Natural killer cell (primary cell): ENCODE measurements around the gene NKAIN4. TPM values are rescaled to one million over a fixed set of nuclear protein-coding genes. Genes with fewer than 3 reads are reported as not detected.

Experiments
- ATAC-seq, 3 donors: fragments of 150-1000 bp in 2 of 3; fragments of 200-7000 bp in 1 of 3; cut with Tn5 transposase; 1 replicate in 1 of 3; 2 replicates in 2 of 3; pipeline ENCODE4 v1.10.0; 2021; ENCODE audit warnings: mild to moderate bottlenecking in 2 of 3, moderate library complexity in 2 of 3
- DNase-seq, 2 donors: peaks; one replicate each; pipeline versions ENCODE4 v3.0.0 to v3.0.0-alpha.2; 2013 to 2021; ENCODE audit warnings: mixed read lengths in 1 of 2
- H3K27ac ChIP-seq: one replicate; pipeline ENCODE4 v1.5.1; 2013; ENCODE audit warnings: mild to moderate bottlenecking, low read length
- H3K27me3 ChIP-seq: one replicate; pipeline ENCODE4 v1.6.1; 2013; ENCODE audit warnings: low read length; ENCODE audit not compliant: control insufficient read depth, insufficient read depth
- H3K36me3 ChIP-seq: one replicate; pipeline ENCODE4 v1.6.1; 2013; ENCODE audit warnings: low read length; ENCODE audit not compliant: control insufficient read depth, insufficient read depth
- H3K4me1 ChIP-seq: one replicate; pipeline ENCODE4 v1.6.1; 2013; ENCODE audit warnings: low read length; ENCODE audit not compliant: control insufficient read depth, insufficient read depth
- H3K4me3 ChIP-seq: one replicate; pipeline ENCODE4 v1.5.1; 2013; ENCODE audit warnings: low read length
- H3K9me3 ChIP-seq: one replicate; pipeline ENCODE4 v1.6.1; 2013; ENCODE audit warnings: low read length; ENCODE audit not compliant: control insufficient read depth, insufficient read depth
- H3K27ac Mint-ChIP-seq, 2 donors: one replicate each; pipeline ENCODE4 v1.8.0; 2022; ENCODE audit warnings: mild to moderate bottlenecking in 2 of 2, mixed read lengths in 2 of 2, moderate library complexity in 1 of 2
- H3K27me3 Mint-ChIP-seq, 2 donors: one replicate each; pipeline ENCODE4 v1.8.0; 2022; ENCODE audit warnings: low read depth in 2 of 2, mixed read lengths in 2 of 2
- H3K36me3 Mint-ChIP-seq: one replicate; pipeline ENCODE4 v1.8.0; 2022; ENCODE audit warnings: mixed read lengths
- H3K4me1 Mint-ChIP-seq, 2 donors: one replicate each; pipeline ENCODE4 v1.8.0; 2022; ENCODE audit warnings: mixed read lengths in 2 of 2
- H3K4me3 Mint-ChIP-seq: one replicate; pipeline ENCODE4 v1.8.0; 2022; ENCODE audit warnings: mild to moderate bottlenecking, moderate library complexity, mixed read lengths
- H3K9me3 Mint-ChIP-seq, 2 donors: one replicate each; pipeline ENCODE4 v1.8.0; 2022; ENCODE audit warnings: mixed read lengths in 2 of 2
- CTCF ChIP-seq: fragments of 200-600 bp; IDR thresholded peaks from one replicate; pipeline ENCODE4 v1.8.0; 2022; ENCODE audit warnings: antibody characterized with exemption
- WGBS: methylation state at CpG from one replicate; pipeline ENCODE4 v1.1.7; 2013; ENCODE audit warnings: missing lambda C conversion rate; ENCODE audit not compliant: insufficient coverage; 5-methylcytosine and 5-hydroxymethylcytosine counted together
- intact Hi-C: fragments of 100-400 bp; cut with micrococcal nuclease; formaldehyde crosslinking; loops from one replicate; pipeline ENCODE4 v1.14.2; 2022
- total RNA-seq, 4 donors: library from RNA; stranded (reverse); fragments of 120-200 nt in 1 of 4; gene quantifications; one replicate each; pipeline versions ENCODE4 v1.2.3 to v1.2.4, GENCODE V29; 2013 to 2022

The NKAIN4 gene
- total RNA-seq, 3 donors from 2014 or later (not counting 1 experiment from before 2014, with no cell fraction given) = not detected

- no peak for DNase-seq
- Histone ChIP-seq H3K27me3 (no peaks in the 10 kb centered on the region), H3K9me3 (no peaks in the 10 kb centered on the region), H3K36me3 (peaks cover 19% of the 10 kb centered on the region), H3K4me1 (no peaks in the 10 kb centered on the region), H3K27ac (no peak overlapping the region), H3K4me3 (no peak overlapping the region)
- no peak for TF ChIP-seq CTCF
- peaks cover 11% of the 10 kb centered on the region for H3K36me3 Mint-ChIP-seq
- WGBS = 94% methylated on average over 21 of the region's 21 CpGs
- no peak for ATAC-seq
- no peaks in the 10 kb centered on the region for H3K27me3 Mint-ChIP-seq
- intact Hi-C loops = no loop called here
- H3K27ac Mint-ChIP-seq = no peak overlapping the region
- peaks cover 0 to 8% of the 10 kb centered on the region in 2 donors for H3K4me1 Mint-ChIP-seq
- H3K4me3 Mint-ChIP-seq = no peak overlapping the region
- H3K9me3 Mint-ChIP-seq = no peaks in the 10 kb centered on the region
Observed at GRCh38 chr20:63192721-63193120, 61.5 kb downstream of the NKAIN4 start.

DNA sequence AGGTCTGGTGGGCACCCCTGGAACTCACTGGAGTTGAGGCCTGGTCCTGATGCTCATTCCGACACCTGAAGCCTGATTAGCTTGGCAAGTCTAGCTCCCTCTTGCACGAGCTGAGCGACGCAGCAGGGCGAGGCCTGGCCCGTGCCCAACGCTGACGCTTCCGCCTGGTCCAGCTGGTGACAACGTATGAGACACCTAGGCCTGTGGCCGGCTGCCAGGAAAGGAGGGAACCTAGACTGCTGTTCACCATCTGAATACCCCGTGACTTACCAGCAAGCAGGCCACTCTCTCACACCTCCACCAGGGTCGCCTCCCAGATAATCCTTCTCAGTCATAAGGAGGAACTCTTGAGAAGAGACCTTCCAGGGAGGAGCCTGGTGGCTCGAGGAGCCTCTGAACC lies 62.9 kb downstream of the NKAIN4 start:
- ATAC-seq = no peak
- no peak overlapping the region for H3K4me3 Mint-ChIP-seq
- WGBS = 92% methylated on average over 14 of the region's 14 CpGs

DNA sequence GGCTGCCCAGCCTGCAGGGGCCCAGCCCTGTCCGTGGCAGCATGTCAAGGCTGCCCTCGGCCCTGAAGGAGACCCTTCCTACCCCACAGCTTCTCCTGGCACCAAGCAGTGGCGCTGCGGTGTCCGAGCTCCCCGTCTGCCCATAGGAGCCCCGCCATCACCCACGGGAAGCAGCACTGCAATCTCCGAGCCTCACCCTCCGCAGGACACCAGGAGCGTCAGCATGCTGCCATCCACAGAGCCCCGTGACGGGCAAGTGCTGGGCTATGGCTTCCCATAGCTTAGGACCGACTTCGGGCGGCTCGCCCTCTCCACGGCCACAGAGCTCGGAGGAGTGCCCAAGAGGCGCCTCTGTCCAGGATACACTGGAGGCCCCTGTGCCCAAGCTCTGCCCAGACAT lies 63.4 kb downstream of the NKAIN4 start:
- intact Hi-C loops = no loop called here
- ATAC-seq (no peak), DNase-seq (no peak)
- TF ChIP-seq CTCF = no peak
- no peak overlapping the region for H3K4me3 Mint-ChIP-seq
- no peaks in the 10 kb centered on the region for H3K27me3 ChIP-seq
- no peaks in the 10 kb centered on the region for H3K9me3 Mint-ChIP-seq
- no peak overlapping the region for H3K27ac Mint-ChIP-seq
- WGBS = 96% methylated on average over 20 of the region's 20 CpGs
- H3K27me3 Mint-ChIP-seq = no peaks in the 10 kb centered on the region
- H3K4me3 ChIP-seq = no peak overlapping the region
- no peaks in the 10 kb centered on the region for H3K4me1 Mint-ChIP-seq
- H3K36me3 Mint-ChIP-seq = peaks cover 11% of the 10 kb centered on the region
- H3K9me3 ChIP-seq = no peaks in the 10 kb centered on the region
- peaks cover 9% of the 10 kb centered on the region for H3K36me3 ChIP-seq
- no peak overlapping the region for H3K27ac ChIP-seq
- no peaks in the 10 kb centered on the region for H3K4me1 ChIP-seq

More for the DNA sequence above, 62.9 kb downstream of the NKAIN4 start:
- TF ChIP-seq CTCF = no peak
- Mint-ChIP-seq H3K9me3 (no peaks in the 10 kb centered on the region), H3K36me3 (peaks cover 11% of the 10 kb centered on the region), H3K27me3 (no peaks in the 10 kb centered on the region), H3K4me1 (peaks cover 0 to 3% of the 10 kb centered on the region in 2 donors), H3K27ac (no peak overlapping the region)
- Histone ChIP-seq H3K27me3 (no peaks in the 10 kb centered on the region), H3K36me3 (peaks cover 13% of the 10 kb centered on the region), H3K4me3 (no peak overlapping the region), H3K4me1 (no peaks in the 10 kb centered on the region), H3K9me3 (no peaks in the 10 kb centered on the region), H3K27ac (no peak overlapping the region)
- intact Hi-C loops = no loop called here
- DNase-seq = no peak

Other genes with a start within 250 kb of the NKAIN4 start
- not detected for gene BHLHE23, start 247.5 kb downstream of the NKAIN4 start, total RNA-seq
- gene YTHDF1, start 38.3 kb downstream of the NKAIN4 start, total RNA-seq = 10 to 100 TPM; 39.1 to 43.1 (median 41.0) TPM
- not detected for gene BIRC7, start 18.6 kb downstream of the NKAIN4 start, total RNA-seq
- gene ARFGAP1, start 18.4 kb upstream of the NKAIN4 start, total RNA-seq = 100 to 1,000 TPM; 118 to 138 (median 127) TPM
- gene COL20A1, start 38.7 kb upstream of the NKAIN4 start, total RNA-seq = under 1 TPM in 2 of 3 donors, not detected in 1; 0.12 to 0.33 TPM
- gene CHRNA4, start 106.9 kb upstream of the NKAIN4 start, total RNA-seq = not detected
- gene KCNQ2, start 218.2 kb upstream of the NKAIN4 start, total RNA-seq = not detected
- under 1 TPM; 0.14 to 0.86 (median 0.35) TPM for gene EEF1A2, start 244.6 kb upstream of the NKAIN4 start, total RNA-seq